Naive thymus-derived CD4-positive, alpha-beta T cell (primary cell): ENCODE data around the gene ZNF727. TPM values are rescaled to one million over a fixed set of nuclear protein-coding genes. Genes with fewer than 3 reads are reported as not detected.
A peak's percentile ranks its signal among the peaks of the same experiment; 100 is the strongest.
"Not testable (repeated sequence)": the region's sequence is repeated elsewhere in the genome, so short reads cannot be mapped to it uniquely, and the experiment has no call there.

Experiments
- ATAC-seq: fragments of 150-1000 bp; cut with Tn5 transposase; 2 replicates; pipeline ENCODE4 v1.10.0; 2021; ENCODE audit warnings: mild to moderate bottlenecking, moderate library complexity
- CTCF ChIA-PET: fragments of 350-600 bp; sonication (Branson Sonifier 250); formaldehyde crosslinking; loops from one replicate; lab custom pipeline; 2021; ENCODE audit warnings: antibody characterized with exemption; lab: Charles Lee
- POLR2A ChIA-PET: fragments of 350-600 bp; sonication (Branson Sonifier 250); formaldehyde crosslinking; loops from one replicate; lab custom pipeline; 2021; ENCODE audit warnings: antibody characterized with exemption, inconsistent platforms; lab: Charles Lee
- DNase-seq, 9 donors: peaks; one replicate each; pipeline versions ENCODE4 v3.0.0 to v3.0.0-alpha.2; 2020 to 2022; ENCODE audit warnings: mixed read lengths in 1 of 9
- H3K27ac ChIP-seq: one replicate; pipeline ENCODE4 v1.7.0; 2013; ENCODE audit warnings: mild to moderate bottlenecking, low read depth, low read length, moderate library complexity
- H3K27me3 ChIP-seq, 2 donors: one replicate each; pipeline ENCODE4 v1.7.0; 2013; ENCODE audit warnings: low read length in 2 of 2, mild to moderate bottlenecking in 2 of 2, moderate library complexity in 2 of 2; ENCODE audit not compliant: control insufficient read depth in 2 of 2, insufficient read depth in 2 of 2
- H3K36me3 ChIP-seq, 3 experiments: 1 replicate in 2 of 3; 2 replicates in 1 of 3; pipeline ENCODE4 v1.7.0; 2013; ENCODE audit warnings: low read length in 3 of 3, mild to moderate bottlenecking in 3 of 3, moderate library complexity in 1 of 3; ENCODE audit not compliant: insufficient read depth in 3 of 3, control insufficient read depth in 2 of 3
- H3K4me1 ChIP-seq, 2 donors: one replicate each; pipeline ENCODE4 v1.7.0; 2013; ENCODE audit warnings: low read length in 2 of 2, mild to moderate bottlenecking in 2 of 2, moderate library complexity in 1 of 2; ENCODE audit not compliant: control insufficient read depth in 2 of 2, insufficient read depth in 2 of 2
- H3K4me3 ChIP-seq: 2 replicates; pipeline ENCODE4 v1.7.0; 2013; ENCODE audit warnings: mild to moderate bottlenecking, low read length
- H3K9me3 ChIP-seq, 3 experiments: 1 replicate in 2 of 3; 2 replicates in 1 of 3; pipeline ENCODE4 v1.7.0; 2013; ENCODE audit warnings: low read length in 3 of 3; ENCODE audit not compliant: control insufficient read depth in 2 of 3
- H3K27ac Mint-ChIP-seq, 9 donors: one replicate each; pipeline ENCODE4 v1.8.0; 2020 to 2022; ENCODE audit warnings: mixed read lengths in 9 of 9, mild to moderate bottlenecking in 8 of 9, moderate library complexity in 5 of 9, inconsistent platforms in 2 of 9
- H3K27me3 Mint-ChIP-seq, 5 donors: one replicate each; pipeline ENCODE4 v1.8.0; 2021 to 2022; ENCODE audit warnings: mixed read lengths in 5 of 5, mild to moderate bottlenecking in 1 of 5
- H3K36me3 Mint-ChIP-seq, 5 donors: one replicate each; pipeline ENCODE4 v1.8.0; 2020 to 2022; ENCODE audit warnings: mixed read lengths in 5 of 5, mild to moderate bottlenecking in 3 of 5, inconsistent platforms in 1 of 5
- H3K4me1 Mint-ChIP-seq, 7 donors: one replicate each; pipeline ENCODE4 v1.8.0; 2020 to 2022; ENCODE audit warnings: mixed read lengths in 7 of 7, mild to moderate bottlenecking in 3 of 7, inconsistent platforms in 1 of 7
- H3K4me3 Mint-ChIP-seq, 10 donors: one replicate each; pipeline ENCODE4 v1.8.0; 2020 to 2022; ENCODE audit warnings: mild to moderate bottlenecking in 10 of 10, mixed read lengths in 10 of 10, moderate library complexity in 6 of 10, inconsistent platforms in 2 of 10
- H3K9me3 Mint-ChIP-seq, 11 donors: one replicate each; pipeline ENCODE4 v1.8.0; 2020 to 2022; ENCODE audit warnings: mixed read lengths in 11 of 11, mild to moderate bottlenecking in 4 of 11, inconsistent platforms in 1 of 11, moderate library complexity in 1 of 11
- intact Hi-C, 2 donors: fragments of 100-400 bp; cut with micrococcal nuclease; formaldehyde crosslinking; loops; one replicate each; pipeline ENCODE4 v1.15.1; 2023
- polyA plus RNA-seq, 2 donors: library from polyadenylated mRNA; unstranded; fragments of 300-500 nt; fragmentation: Illumina TruSeq; gene quantifications; one replicate each; pipeline ENCODE4 v1.2.3, GENCODE V29; 2021
- total RNA-seq, 6 experiments: library from RNA in 5 of 6; stranded (reverse) in 5 of 6; gene quantifications; 1 replicate in 5 of 6; 2 replicates in 1 of 6; pipeline ENCODE4 v1.2.3 and lab custom pipeline; 2021 to 2026

The ZNF727 gene
- under 1 TPM; 0.12 to 0.67 (median 0.51) TPM for total RNA-seq
- polyA plus RNA-seq: under 1 TPM in 1 of 2 donors, not detected in 1; 0.14 TPM
- 0.40 reads per million for total RNA-seq (lab: John Stamatoyannopoulos, UW)

GRCh38 chr7:64045301-64046040 lies at the start of gene ZNF727:
TSS of gene ZNF727 (plus strand) at chr7:64045434. CDS start at chr7:64045622, 188 bp downstream.
- Histone ChIP-seq H3K4me3 (peak within 1 kb of the TSS; percentile 30), H3K27me3 (no peaks in the 10 kb centered on the region), H3K36me3 (no peaks in the 10 kb centered on the region), H3K4me1 (no peaks in the 10 kb centered on the region), H3K9me3 (peaks cover 0 to 29% (median 0%) of the 10 kb centered on the region in 3 experiments), H3K27ac (no peak within 1 kb of the TSS)
- H3K27me3 Mint-ChIP-seq: peaks cover 0 to 12% (median 0%) of the 10 kb centered on the region in 5 donors
- peaks cover 0 to 18% (median 0%) of the 10 kb centered on the region in 7 donors for H3K4me1 Mint-ChIP-seq
- DNase-seq (peak in 6 of 9 donors; percentile 6 to 54 (median 20)), ATAC-seq (peak; percentile 82)
- peak within 1 kb of the TSS in 4 of 9 donors; percentile 33 to 83 (median 74) for H3K27ac Mint-ChIP-seq
- peak within 1 kb of the TSS in 9 of 10 donors; percentile 39 to 89 (median 74) for H3K4me3 Mint-ChIP-seq
- peaks cover 0 to 14% (median 0%) of the 10 kb centered on the region in 5 donors for H3K36me3 Mint-ChIP-seq
- H3K9me3 Mint-ChIP-seq: peaks cover 13 to 68% (median 29%) of the 10 kb centered on the region in 11 donors
- POLR2A ChIA-PET: no interaction called here
- intact Hi-C loops: no loop called here
- CTCF ChIA-PET: no interaction called here

GRCh38 chr7:63998549-63998948 lies 46.7 kb upstream of the ZNF727 start, which contains the start of gene ZNF722:
TSS of gene ZNF722 (plus strand) at chr7:63998849. CDS start at chr7:63998962, 113 bp downstream.
- Histone ChIP-seq H3K9me3 (peaks cover 0 to 11% (median 0%) of the 10 kb centered on the region in 3 experiments), H3K4me1 (no peaks in the 10 kb centered on the region), H3K27me3 (no peaks in the 10 kb centered on the region), H3K27ac (no peak within 1 kb of the TSS), H3K4me3 (no peak within 1 kb of the TSS), H3K36me3 (no peaks in the 10 kb centered on the region)
- ChIA-PET CTCF (no interaction called here), POLR2A (no interaction called here)
- Mint-ChIP-seq H3K4me3 (peak within 1 kb of the TSS in 1 of 10 donors; percentile 23), H3K27me3 (no peaks in the 10 kb centered on the region), H3K9me3 (peaks cover 6 to 82% (median 24%) of the 10 kb centered on the region in 11 donors), H3K27ac (no peak within 1 kb of the TSS), H3K4me1 (no peaks in the 10 kb centered on the region), H3K36me3 (peaks cover 0 to 4% (median 0%) of the 10 kb centered on the region in 5 donors)
- intact Hi-C loops: no loop called here
- DNase-seq (no peak), ATAC-seq (no peak)

GRCh38 chr7:64015496-64015895 lies 29.7 kb upstream of the ZNF727 start:
- ATAC-seq, H3K27me3 ChIP-seq, H3K4me1 ChIP-seq, H3K27me3 Mint-ChIP-seq, H3K27ac ChIP-seq, H3K4me1 Mint-ChIP-seq, DNase-seq, H3K27ac Mint-ChIP-seq, POLR2A ChIA-PET, H3K4me3 Mint-ChIP-seq, H3K4me3 ChIP-seq, intact Hi-C loops, CTCF ChIA-PET, H3K36me3 ChIP-seq: not testable (repeated sequence)
- Mint-ChIP-seq H3K36me3 (peaks cover 0 to 15% (median 4%) of the 10 kb centered on the region in 5 donors), H3K9me3 (peaks cover 13 to 72% (median 46%) of the 10 kb centered on the region in 11 donors)
- peaks cover 0 to 20% (median 6%) of the 10 kb centered on the region in 3 experiments for H3K9me3 ChIP-seq

GRCh38 chr7:64035388-64035787 lies 9.8 kb upstream of the ZNF727 start:
- ChIA-PET CTCF (no interaction called here), POLR2A (no interaction called here)
- Histone ChIP-seq H3K27me3 (no peaks in the 10 kb centered on the region), H3K4me1 (no peaks in the 10 kb centered on the region), H3K4me3 (no peak overlapping the region), H3K36me3 (no peaks in the 10 kb centered on the region), H3K27ac (no peak overlapping the region), H3K9me3 (peaks cover 0 to 61% (median 0%) of the 10 kb centered on the region in 3 experiments)
- Mint-ChIP-seq H3K36me3 (peaks cover 0 to 9% (median 3%) of the 10 kb centered on the region in 5 donors), H3K4me1 (no peaks in the 10 kb centered on the region), H3K27me3 (peaks cover 0 to 5% (median 0%) of the 10 kb centered on the region in 5 donors), H3K4me3 (no peak overlapping the region), H3K27ac (no peak overlapping the region), H3K9me3 (peaks cover 3 to 96% (median 49%) of the 10 kb centered on the region in 11 donors)
- DNase-seq (no peak), ATAC-seq (no peak)
- intact Hi-C loops: no loop called here

- no peak overlapping the region for H3K27ac Mint-ChIP-seq
- H3K4me3 ChIP-seq: no peak overlapping the region
- H3K36me3 ChIP-seq: no peaks in the 10 kb centered on the region
- no peaks in the 10 kb centered on the region for H3K27me3 ChIP-seq
- H3K27ac ChIP-seq: no peak overlapping the region
- ATAC-seq: no peak
- H3K36me3 Mint-ChIP-seq: peaks cover 0 to 12% (median 3%) of the 10 kb centered on the region in 5 donors
- ChIA-PET CTCF (no interaction called here), POLR2A (no interaction called here)
- H3K27me3 Mint-ChIP-seq: peaks cover 0 to 5% (median 0%) of the 10 kb centered on the region in 5 donors
- peaks cover 3 to 89% (median 49%) of the 10 kb centered on the region in 11 donors for H3K9me3 Mint-ChIP-seq
- peaks cover 0 to 53% (median 0%) of the 10 kb centered on the region in 3 experiments for H3K9me3 ChIP-seq
- H3K4me1 Mint-ChIP-seq: no peaks in the 10 kb centered on the region
- DNase-seq: no peak
- no peaks in the 10 kb centered on the region for H3K4me1 ChIP-seq
- intact Hi-C loops: no loop called here
- H3K4me3 Mint-ChIP-seq: no peak overlapping the region
Measured at GRCh38 chr7:64037095-64037494, 8.1 kb upstream of the ZNF727 start.

- POLR2A ChIA-PET: no interaction called here
- Mint-ChIP-seq H3K9me3 (peaks cover 13 to 69% (median 27%) of the 10 kb centered on the region in 11 donors), H3K27me3 (peaks cover 0 to 12% (median 0%) of the 10 kb centered on the region in 5 donors), H3K36me3 (peaks cover 0 to 14% (median 0%) of the 10 kb centered on the region in 5 donors), H3K4me1 (peaks cover 0 to 18% (median 0%) of the 10 kb centered on the region in 7 donors), H3K27ac (no peak overlapping the region), H3K4me3 (peak overlapping the region in 7 of 10 donors; percentile 43 to 89 (median 74))
- DNase-seq: no peak
- H3K4me3 ChIP-seq: no peak overlapping the region
- no peaks in the 10 kb centered on the region for H3K4me1 ChIP-seq
- H3K27ac ChIP-seq: no peak overlapping the region
- intact Hi-C loops: no loop called here
- no peak for ATAC-seq
- H3K36me3 ChIP-seq: no peaks in the 10 kb centered on the region
- peaks cover 0 to 29% (median 0%) of the 10 kb centered on the region in 3 experiments for H3K9me3 ChIP-seq
- H3K27me3 ChIP-seq: no peaks in the 10 kb centered on the region
- CTCF ChIA-PET: no interaction called here
Measured at GRCh38 chr7:64046041-64046389, 781 bp downstream of the ZNF727 start.
